ENCODE measurements around the gene ITPR2. TPM values are rescaled to one million over a fixed set of nuclear protein-coding genes. Genes with fewer than 3 reads are reported as not detected.

Gene ITPR2
- total and polyA plus RNA-seq, 2 of the 8 experiments (the other 6 are each of a cell fraction or from before 2014, with no cell fraction given): 4.1 to 48.3 TPM

DNA sequence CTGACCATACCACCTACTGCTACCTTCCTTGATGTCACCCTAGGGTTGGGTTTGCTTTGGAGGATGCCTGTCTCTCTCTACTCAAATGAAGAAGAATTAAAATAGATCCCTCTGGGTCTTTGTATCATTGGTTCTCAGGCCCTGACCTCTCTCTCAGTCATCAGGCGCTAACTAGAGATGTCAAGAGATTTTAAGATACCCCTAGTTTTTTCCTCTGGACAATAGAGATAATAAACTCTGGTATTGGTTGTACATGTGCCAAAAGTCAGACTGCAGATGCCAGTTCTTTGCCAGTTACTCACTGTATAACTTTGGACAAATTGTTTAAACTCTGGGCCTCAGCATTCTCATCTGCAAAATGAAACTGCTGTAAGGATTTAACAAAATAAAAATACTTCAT lies 31.5 kb downstream of the ITPR2 start (continued):
- no peak for TF ChIP-seq CTBP2 (IDR thresholded peaks at IDR 0.05; ENCODE audit: borderline replicate concordance, insufficient read depth, insufficient read length, low read length)
- no peak for TF ChIP-seq EP300 (IDR thresholded peaks at IDR 0.05; ENCODE audit: borderline replicate concordance in 1 of 2, low read depth in 2 of 2, low read length in 2 of 2)
- no peak for TF ChIP-seq GABPA (IDR thresholded peaks at IDR 0.05; ENCODE audit: borderline replicate concordance, insufficient read depth, low read length)
- no peak for TF ChIP-seq CREB1 (IDR thresholded peaks at IDR 0.05)
- TF ChIP-seq YY1 (IDR thresholded peaks at IDR 0.05; ENCODE audit: low read depth, low read length): no peak
- no peak for TF ChIP-seq MAFK (IDR thresholded peaks at IDR 0.05; ENCODE audit: low read depth, low read length)
- TF ChIP-seq PHF8 (conservative IDR thresholded peaks at IDR 0.05; ENCODE audit: low read depth, low read length): no peak
- TF ChIP-seq, protein P1, sequence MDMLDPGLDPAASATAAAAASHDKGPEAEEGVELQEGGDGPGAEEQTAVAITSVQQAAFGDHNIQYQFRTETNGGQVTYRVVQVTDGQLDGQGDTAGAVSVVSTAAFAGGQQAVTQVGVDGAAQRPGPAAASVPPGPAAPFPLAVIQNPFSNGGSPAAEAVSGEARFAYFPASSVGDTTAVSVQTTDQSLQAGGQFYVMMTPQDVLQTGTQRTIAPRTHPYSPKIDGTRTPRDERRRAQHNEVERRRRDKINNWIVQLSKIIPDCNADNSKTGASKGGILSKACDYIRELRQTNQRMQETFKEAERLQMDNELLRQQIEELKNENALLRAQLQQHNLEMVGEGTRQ (IDR thresholded peaks at IDR 0.05; ENCODE audit: low read length): no peak
- no peak for TF ChIP-seq TAF1 (IDR thresholded peaks at IDR 0.05; ENCODE audit: low read depth, low read length)
- TF ChIP-seq KDM5A (IDR thresholded peaks at IDR 0.05; ENCODE audit: low read length): no peak
